ENCODE data around the gene LPP. TPM values are rescaled to one million over a fixed set of nuclear protein-coding genes. Genes with fewer than 3 reads are reported as not detected.

The LPP gene
- total RNA-seq, 4 donors from 2014 or later = 183 to 293 (median 242) TPM

- Histone ChIP-seq H3K36me3 (no peaks in the 10 kb centered on the region), H3K4me1 (peaks cover 0 to 12% (median 8%) of the 10 kb centered on the region in 4 donors), H3K4me3 (no peak overlapping the region), H3K27me3 (no peaks in the 10 kb centered on the region), H3K27ac (no peak overlapping the region), H3K9me3 (no peaks in the 10 kb centered on the region)
- DNase-seq (ENCODE audit: low spot score in 2 of 2) = no peak
- 74 to 86% methylated on average over 2 of the region's 2 CpGs for WGBS, 2 donors
- TF ChIP-seq CTCF (IDR thresholded peaks at IDR 0.05) = no peak
- TF ChIP-seq POLR2A (IDR thresholded peaks at IDR 0.05) = no peak
- TF ChIP-seq EP300 (IDR thresholded peaks at IDR 0.05) = no peak
Observed at GRCh38 chr3:188918093-188918492, 764.1 kb downstream of the LPP start.

- no peak for DNase-seq (ENCODE audit: low spot score in 2 of 2)
- TF ChIP-seq CTCF (IDR thresholded peaks at IDR 0.05) = no peak
- TF ChIP-seq EP300 (IDR thresholded peaks at IDR 0.05) = no peak
- TF ChIP-seq POLR2A (IDR thresholded peaks at IDR 0.05) = no peak
Observed at GRCh38 chr3:188923671-188924070, 769.7 kb downstream of the LPP start.

GRCh38 chr3:188925376-188925775 lies 771.4 kb downstream of the LPP start:
- Histone ChIP-seq H3K4me1 (peaks cover 0 to 11% (median 0%) of the 10 kb centered on the region in 4 donors), H3K36me3 (no peaks in the 10 kb centered on the region), H3K27me3 (no peaks in the 10 kb centered on the region), H3K27ac (no peak overlapping the region), H3K4me3 (no peak overlapping the region), H3K9me3 (no peaks in the 10 kb centered on the region)
- TF ChIP-seq EP300 (IDR thresholded peaks at IDR 0.05) (no peak), CTCF (IDR thresholded peaks at IDR 0.05) (no peak), POLR2A (IDR thresholded peaks at IDR 0.05) (no peak)
- WGBS, 2 donors = 94 to 96% methylated on average over 12 of the region's 12 CpGs
- DNase-seq (ENCODE audit: low spot score in 2 of 2) = no peak

More at GRCh38 chr3:188923671-188924070, 769.7 kb downstream of the LPP start:
- no peaks in the 10 kb centered on the region for H3K9me3 ChIP-seq
- 86 to 92% methylated on average over 2 of the region's 2 CpGs for WGBS, 2 donors
- H3K36me3 ChIP-seq = no peaks in the 10 kb centered on the region
- no peaks in the 10 kb centered on the region for H3K27me3 ChIP-seq
- H3K4me1 ChIP-seq = peaks cover 0 to 11% (median 0%) of the 10 kb centered on the region in 4 donors
- H3K4me3 ChIP-seq = no peak overlapping the region
- H3K27ac ChIP-seq = no peak overlapping the region

GRCh38 chr3:188926111-188926510 lies 772.2 kb downstream of the LPP start:
- Histone ChIP-seq H3K27ac (no peak overlapping the region), H3K4me1 (peaks cover 0 to 11% (median 0%) of the 10 kb centered on the region in 4 donors), H3K36me3 (no peaks in the 10 kb centered on the region), H3K27me3 (no peaks in the 10 kb centered on the region), H3K9me3 (no peaks in the 10 kb centered on the region), H3K4me3 (no peak overlapping the region)
- no peak for TF ChIP-seq CTCF (IDR thresholded peaks at IDR 0.05)
- 83 to 91% methylated on average over 4 of the region's 4 CpGs for WGBS, 2 donors
- no peak for DNase-seq (ENCODE audit: low spot score in 2 of 2)

GRCh38 chr3:188926741-188927511 lies 773.0 kb downstream of the LPP start:
- H3K27ac ChIP-seq = peak overlapping the region in 1 of 4 donors; percentile 67

More at GRCh38 chr3:188926741-188927511, 773.0 kb downstream of the LPP start:
- TF ChIP-seq POLR2A (IDR thresholded peaks at IDR 0.05) (no peak), CTCF (IDR thresholded peaks at IDR 0.05) (no peak), EP300 (IDR thresholded peaks at IDR 0.05) (no peak)
- Histone ChIP-seq H3K4me1 (peaks cover 0 to 16% (median 0%) of the 10 kb centered on the region in 4 donors), H3K36me3 (no peaks in the 10 kb centered on the region), H3K9me3 (no peaks in the 10 kb centered on the region), H3K4me3 (no peak overlapping the region), H3K27me3 (no peaks in the 10 kb centered on the region)
- DNase-seq (ENCODE audit: low spot score in 2 of 2) = no peak
- WGBS, 2 donors = 75 to 79% methylated on average over 9 of the region's 9 CpGs

Data from tibial nerve (tissue), 4 donors.